Effector CD4-positive, alpha-beta T cell (primary cell): ENCODE results near the gene BBS9.

Experiments
- DNase-seq: peaks from one replicate; pipeline ENCODE4 v3.0.0-alpha.2; 2020

The BBS9 gene

GRCh38 chr7:33624215-33624614 is 494.9 kb downstream of the BBS9 start:
- no peak for DNase-seq

- DNase-seq, result no peak
Observed at GRCh38 chr7:33626869-33627268, 497.5 kb downstream of the BBS9 start.

- DNase-seq, result no peak
Observed at GRCh38 chr7:33627741-33628140, 498.4 kb downstream of the BBS9 start.

DNA sequence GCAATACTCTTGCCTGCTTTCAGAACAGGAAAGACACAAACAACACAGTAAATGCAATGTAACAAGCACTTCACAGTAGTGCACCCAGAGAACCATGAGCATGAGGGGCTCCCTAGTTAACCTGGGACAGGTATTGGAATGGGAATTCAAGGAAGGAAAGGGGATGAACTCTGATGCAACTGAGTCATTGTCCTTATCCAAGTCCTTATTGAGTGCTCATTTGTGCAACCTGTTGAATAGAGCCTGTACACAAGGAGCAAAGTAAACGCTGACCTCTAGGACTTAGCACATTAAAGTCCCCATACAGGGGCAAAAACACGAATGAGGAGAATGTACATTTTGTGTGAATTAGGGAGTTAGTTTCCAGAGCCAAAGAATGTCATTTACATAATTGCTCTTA is 499.5 kb downstream of the BBS9 start:
- DNase-seq, result no peak

- DNase-seq, result no peak
Observed at GRCh38 chr7:33630359-33630758, 501.0 kb downstream of the BBS9 start.

GRCh38 chr7:33632322-33632721 is 503.0 kb downstream of the BBS9 start:
- no peak for DNase-seq

- DNase-seq, result no peak
Observed at GRCh38 chr7:33632840-33633525, 503.6 kb downstream of the BBS9 start.

GRCh38 chr7:33634606-33635005 is 505.2 kb downstream of the BBS9 start:
- no peak for DNase-seq

DNA sequence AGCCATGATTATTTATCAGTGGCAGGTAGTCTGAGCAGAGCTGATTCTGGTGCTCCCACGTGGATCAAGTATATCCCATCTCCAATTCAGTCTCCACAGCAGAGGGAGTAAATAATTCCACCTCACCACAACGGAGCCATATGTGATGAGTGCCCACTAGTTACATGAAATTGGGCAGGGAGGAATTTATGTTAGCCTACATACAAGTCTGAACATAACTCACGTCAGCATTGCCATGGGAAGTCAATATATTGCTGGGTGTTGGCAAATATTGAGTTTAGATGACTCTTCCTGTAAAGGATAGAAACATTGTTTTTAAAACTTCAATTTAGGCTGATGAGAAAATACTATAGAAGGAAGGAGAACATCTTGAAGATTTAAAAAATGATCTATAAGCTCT is 507.0 kb downstream of the BBS9 start:
- no peak for DNase-seq

DNA sequence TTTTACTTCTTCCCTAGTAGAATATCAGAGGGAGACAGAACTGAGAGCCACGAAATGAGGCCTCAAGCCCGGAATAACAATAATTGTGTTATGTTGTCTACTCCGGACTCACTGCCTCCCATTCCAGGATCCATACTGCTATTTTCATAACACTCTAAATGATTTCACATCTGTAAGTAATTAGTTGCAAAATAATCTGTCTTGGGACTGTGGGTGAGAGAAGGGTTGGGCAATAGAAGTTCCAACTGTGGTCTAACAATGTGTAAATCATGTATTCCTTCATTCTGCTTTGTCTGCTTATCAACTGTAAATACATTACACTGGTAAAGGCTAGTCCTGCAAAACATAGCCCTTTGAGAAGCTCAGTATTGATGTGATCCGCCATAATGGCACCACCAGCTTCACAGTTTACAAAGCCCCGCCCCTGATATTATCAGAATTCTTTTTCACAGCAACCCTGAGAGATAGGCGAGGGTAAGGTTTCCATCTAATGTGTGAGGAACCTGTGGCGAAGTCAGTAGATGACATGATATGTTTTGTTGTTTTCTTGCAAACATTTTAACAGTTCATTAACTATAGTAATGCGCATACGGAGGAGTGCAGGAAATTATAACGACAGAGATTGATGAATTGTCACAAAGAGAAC is 510.3 kb downstream of the BBS9 start:
- DNase-seq, result no peak

- DNase-seq, result no peak
Observed at GRCh38 chr7:33640741-33641140, 511.4 kb downstream of the BBS9 start.

- no peak for DNase-seq
Observed at GRCh38 chr7:33642312-33642711, 512.9 kb downstream of the BBS9 start.

DNA sequence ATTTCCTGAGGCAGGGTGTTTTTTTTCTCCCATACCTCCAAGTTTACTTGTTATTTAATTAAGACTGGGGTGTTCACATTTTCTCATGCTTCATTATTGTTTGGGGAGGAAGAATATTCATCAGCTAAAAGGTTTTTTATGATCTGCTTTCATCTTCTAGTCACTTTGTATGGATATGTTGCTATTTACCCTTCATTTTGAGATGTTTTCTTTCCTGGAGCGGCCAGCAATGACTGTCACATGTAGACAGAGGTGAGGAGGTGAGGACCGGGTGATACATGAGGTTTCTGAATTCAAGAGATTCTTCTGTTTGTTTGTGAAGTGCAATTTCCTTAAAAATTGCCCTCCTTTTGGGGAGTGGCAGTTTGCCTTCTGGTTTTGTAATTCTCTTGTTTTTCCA is 514.2 kb downstream of the BBS9 start:
- no peak for DNase-seq

DNA sequence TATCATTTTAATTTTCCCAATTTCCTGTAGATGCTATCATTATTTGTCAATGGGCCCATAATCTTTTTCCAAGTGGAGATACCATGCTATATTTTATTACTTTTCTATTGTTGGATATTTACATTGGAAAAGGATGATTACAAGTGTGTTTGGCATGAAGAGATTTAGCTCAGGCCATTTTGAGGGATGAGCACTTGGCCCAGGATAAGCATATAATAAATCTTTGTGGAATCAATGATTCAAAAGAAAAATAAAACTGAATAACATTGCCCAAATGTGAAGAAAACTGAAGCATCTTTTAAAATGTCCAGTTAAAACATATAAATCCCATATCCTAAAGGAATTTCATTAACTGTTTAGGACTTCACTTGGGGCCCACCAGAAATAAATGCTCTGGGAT is 515.1 kb downstream of the BBS9 start:
- DNase-seq, result no peak

- DNase-seq, result no peak
Observed at GRCh38 chr7:33645104-33645503, 515.7 kb downstream of the BBS9 start.

- no peak for DNase-seq
Observed at GRCh38 chr7:33646166-33646565, 516.8 kb downstream of the BBS9 start.

DNA sequence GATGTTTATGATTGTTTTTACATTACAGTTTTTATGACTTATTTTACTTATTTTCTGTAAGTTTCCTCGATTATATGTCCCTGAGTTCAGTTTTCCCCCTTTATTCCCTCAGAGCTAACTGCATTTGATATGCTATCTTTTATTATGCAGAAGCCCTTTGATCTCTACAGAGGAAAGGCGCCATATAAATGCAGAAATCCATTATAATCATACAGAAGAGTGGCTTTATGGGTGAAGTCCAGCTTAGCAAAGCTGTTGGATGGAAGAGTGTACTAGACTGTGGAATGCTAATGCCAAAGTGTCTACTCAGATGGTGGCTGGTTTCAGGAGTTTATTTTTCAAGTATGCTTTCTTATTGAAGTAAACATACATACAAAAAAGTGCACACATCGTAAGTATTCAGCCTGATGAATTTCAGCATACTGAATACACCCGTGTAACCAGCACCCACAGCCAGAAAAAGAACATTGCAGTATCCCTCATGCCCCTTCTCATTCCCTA is 517.6 kb downstream of the BBS9 start:
- DNase-seq, result no peak

DNA sequence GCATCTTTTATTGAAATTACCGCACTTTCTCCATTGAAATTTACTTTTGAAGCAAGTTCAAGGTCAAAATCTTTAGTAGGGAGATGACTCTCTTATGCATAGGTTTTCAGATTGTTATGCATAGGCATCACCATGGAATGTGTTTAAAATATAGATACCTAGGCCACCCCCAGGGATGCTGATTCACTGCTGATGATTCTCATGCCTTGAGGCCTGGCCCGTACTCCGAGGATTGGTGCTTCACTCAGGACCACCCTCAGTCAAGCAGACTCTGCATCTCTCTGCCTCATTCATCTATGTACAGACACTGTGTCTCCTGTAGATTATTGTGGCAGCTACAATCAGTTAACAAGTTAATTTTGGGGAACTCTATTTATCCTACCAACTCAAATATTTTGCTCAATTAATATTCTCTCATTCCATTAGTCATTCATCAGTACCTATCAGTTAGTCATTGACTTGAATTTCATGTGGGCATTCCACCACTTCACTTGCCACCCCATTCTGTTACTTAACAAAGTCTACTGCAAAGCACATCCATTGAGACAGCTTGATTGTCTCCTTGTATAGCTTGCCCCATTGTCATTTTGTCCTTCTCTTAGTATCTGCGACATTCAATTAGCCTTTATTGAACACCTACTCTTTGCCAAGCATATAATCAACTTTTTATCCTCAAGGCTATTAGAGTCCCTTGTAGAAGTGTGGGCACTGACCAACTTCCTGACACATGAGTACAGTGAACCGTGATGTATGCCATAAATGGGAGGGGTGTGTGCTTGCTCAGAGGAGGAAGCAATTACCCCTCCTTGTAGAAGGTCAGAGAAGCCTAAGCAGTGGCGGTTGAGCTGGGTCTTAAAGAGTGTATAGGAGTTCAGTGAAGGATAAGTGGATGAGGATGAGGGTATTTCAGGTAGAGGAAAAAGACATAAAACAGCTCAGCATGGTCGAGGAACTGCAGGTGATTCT is 520.4 kb downstream of the BBS9 start:
- DNase-seq, result no peak

- no peak for DNase-seq
Observed at GRCh38 chr7:33650828-33651227, 521.5 kb downstream of the BBS9 start.

- DNase-seq, result no peak
Observed at GRCh38 chr7:33651998-33652515, 522.7 kb downstream of the BBS9 start.

- no peak for DNase-seq
Observed at GRCh38 chr7:33654676-33655075, 525.3 kb downstream of the BBS9 start.
